VCaP (cell line): ENCODE measurements around the gene NUP205.
"Not testable (repeated sequence)": the region's sequence is repeated elsewhere in the genome, so short reads cannot be mapped to it uniquely, and the experiment has no call there.

ENCODE experiments used
- H3K27ac ChIP-seq: fragments of 450-650 bp; 2 replicates; pipeline ENCODE4 v1.5.1; 2017
- TF ChIP-seq, protein P1 (sequence below): fragments of 450-650 bp; conservative IDR thresholded peaks from 2 replicates; pipeline ENCODE4 v1.5.1; 2017; ENCODE audit warnings: mild to moderate bottlenecking, moderate library complexity

Gene NUP205

DNA sequence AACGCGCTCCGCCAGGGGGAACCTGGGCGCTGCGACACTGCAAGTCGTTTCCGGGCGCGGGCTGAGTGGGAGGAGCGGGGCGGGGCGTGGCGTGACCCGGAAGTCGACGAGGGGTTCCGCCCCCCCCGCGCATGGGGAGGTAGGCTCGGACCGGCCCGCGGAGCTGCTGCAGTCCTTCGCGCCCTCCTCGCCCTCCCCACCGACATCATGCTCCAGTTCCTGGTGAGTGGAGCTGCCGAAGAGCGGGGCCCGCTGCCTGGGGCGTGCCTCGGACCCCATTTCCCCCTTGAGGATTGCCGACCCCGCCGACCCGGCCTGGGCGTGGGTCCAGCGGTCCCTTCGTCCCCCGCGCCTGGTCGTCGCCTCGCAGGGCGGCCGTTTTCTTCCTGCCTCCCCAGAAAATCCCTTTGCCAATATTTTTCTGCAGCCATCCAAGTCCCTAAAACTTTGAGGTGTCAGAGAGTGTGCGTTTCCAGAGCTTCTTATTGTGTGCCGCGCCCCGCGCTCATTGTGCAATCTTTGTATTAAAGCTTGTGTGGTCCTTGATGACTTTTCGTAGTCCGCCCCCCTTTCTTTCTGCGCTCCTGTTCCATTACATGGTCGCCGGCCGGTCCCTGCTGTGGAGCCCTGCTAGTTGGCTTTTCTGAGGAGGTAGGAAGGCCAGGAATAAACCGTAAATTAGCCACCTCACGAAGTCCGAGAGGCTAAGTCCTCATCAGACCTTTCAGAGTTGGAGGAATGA lies 104.8 kb downstream of the NUP205 start, which contains the start of gene STMP1:
Gene STMP1, plus strand, starts transcription at position 142 of the 742 bp plus-strand sequence.
- TF ChIP-seq, protein P1, sequence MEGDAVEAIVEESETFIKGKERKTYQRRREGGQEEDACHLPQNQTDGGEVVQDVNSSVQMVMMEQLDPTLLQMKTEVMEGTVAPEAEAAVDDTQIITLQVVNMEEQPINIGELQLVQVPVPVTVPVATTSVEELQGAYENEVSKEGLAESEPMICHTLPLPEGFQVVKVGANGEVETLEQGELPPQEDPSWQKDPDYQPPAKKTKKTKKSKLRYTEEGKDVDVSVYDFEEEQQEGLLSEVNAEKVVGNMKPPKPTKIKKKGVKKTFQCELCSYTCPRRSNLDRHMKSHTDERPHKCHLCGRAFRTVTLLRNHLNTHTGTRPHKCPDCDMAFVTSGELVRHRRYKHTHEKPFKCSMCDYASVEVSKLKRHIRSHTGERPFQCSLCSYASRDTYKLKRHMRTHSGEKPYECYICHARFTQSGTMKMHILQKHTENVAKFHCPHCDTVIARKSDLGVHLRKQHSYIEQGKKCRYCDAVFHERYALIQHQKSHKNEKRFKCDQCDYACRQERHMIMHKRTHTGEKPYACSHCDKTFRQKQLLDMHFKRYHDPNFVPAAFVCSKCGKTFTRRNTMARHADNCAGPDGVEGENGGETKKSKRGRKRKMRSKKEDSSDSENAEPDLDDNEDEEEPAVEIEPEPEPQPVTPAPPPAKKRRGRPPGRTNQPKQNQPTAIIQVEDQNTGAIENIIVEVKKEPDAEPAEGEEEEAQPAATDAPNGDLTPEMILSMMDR: peak; percentile 86
- H3K27ac ChIP-seq: peak within 1 kb of the TSS; percentile 90

DNA sequence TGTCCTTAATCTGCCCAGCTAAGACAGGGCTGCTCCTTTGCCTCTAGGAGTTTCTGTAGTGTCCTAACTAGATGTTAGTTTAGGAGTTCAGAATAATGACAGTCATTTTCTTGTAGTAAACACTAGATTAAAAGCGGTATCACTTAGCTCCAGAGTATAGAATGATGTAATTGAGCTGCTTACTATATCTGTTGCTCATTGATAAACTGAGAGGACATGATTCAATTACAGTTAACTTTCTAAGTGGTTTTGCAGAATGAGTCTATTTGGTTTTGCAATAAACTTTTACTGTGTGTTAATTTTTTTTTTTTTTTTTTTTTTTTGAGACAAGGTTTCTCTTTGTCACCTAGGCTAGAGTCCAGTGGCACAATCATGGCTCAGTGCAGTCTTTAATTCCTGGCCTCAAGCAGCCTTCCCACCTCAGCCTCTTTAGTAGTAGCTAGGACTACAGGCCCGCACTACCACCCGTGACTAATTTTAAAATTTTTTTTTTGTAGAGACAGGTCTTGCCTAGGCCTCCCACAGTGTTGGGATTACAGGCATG lies 106.4 kb downstream of the NUP205 start:
- TF ChIP-seq, protein P1: no peak
- no peak overlapping the region for H3K27ac ChIP-seq

DNA sequence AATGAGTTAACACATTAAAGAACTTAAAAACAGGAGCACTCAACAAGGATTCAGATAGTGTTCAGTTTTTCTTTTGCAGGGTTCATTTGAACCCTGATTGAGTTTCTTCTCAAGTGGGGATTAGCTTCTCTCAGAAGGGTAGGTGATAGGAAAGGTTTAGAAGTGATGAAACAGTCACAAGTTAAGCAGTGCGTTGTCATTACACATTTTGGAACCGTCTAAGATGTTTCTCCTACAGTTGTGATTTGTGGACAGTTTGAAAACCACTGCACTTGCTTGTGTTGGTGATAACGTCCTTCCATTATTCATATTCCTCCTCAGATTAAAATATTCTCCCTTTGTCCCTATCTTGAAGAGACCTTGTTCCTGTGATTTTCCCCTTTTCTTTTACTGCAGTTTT lies 107.3 kb downstream of the NUP205 start:
- TF ChIP-seq, protein P1: no peak
- H3K27ac ChIP-seq: no peak overlapping the region

DNA sequence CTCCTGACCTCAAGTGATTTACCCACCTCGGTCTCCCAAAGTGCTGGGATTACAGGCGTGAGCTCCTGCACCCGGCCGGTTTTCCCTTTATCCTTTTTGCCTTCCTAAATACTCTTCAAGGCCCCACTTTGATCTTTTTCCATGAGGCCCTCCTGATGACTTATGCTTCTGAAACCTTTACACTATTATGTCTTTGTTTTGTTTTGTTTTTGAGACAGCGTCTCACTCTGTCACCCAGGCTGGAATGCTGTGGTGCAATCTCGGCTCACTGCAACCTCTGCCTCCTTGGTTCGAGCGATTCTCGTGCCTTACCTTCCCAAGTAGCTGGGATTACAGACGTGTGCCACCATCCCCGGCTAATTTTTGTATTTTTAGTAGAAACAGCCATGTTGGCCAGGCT lies 108.4 kb downstream of the NUP205 start:
- no peak overlapping the region for H3K27ac ChIP-seq
- TF ChIP-seq, protein P1: no peak

DNA sequence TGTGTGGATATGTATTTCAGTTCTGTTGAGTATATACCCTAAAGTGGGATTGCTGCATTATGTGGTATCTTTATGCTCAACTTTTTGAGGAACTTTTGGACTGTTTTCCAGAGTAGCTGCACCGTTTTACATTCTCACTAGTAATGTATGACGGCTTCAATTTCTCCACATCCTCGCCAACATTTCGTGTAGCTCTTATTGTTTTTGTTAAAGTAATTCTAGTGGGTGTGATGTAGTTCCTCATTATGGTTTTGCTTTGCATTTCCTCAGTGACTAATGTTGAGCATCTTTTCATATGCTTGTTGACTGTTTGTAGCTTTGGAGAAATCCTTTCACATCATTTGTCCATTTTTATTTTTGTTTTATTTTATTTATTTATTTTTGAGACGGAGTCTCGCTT lies 109.1 kb downstream of the NUP205 start:
- H3K27ac ChIP-seq: no peak overlapping the region
- TF ChIP-seq, protein P1: no peak

DNA sequence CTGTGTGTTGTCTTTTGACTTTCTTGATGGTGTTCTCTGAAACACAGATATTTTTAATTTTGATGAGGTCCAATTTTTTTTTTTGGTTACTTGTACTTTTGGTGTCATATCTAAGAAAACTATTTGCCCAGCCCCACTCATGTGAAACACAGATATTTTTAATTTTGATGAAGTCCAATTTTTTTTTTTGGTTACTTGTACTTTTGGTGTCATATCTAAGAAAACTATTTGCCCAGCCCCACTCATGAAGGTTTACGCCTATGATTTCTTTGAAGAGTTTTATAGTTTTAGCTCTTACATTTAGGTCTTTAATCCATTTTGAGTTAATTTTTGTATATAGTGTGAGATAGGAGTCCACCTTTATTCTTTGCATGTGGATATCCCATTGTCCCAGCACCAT lies 109.9 kb downstream of the NUP205 start:
- not testable (repeated sequence) for H3K27ac ChIP-seq

DNA sequence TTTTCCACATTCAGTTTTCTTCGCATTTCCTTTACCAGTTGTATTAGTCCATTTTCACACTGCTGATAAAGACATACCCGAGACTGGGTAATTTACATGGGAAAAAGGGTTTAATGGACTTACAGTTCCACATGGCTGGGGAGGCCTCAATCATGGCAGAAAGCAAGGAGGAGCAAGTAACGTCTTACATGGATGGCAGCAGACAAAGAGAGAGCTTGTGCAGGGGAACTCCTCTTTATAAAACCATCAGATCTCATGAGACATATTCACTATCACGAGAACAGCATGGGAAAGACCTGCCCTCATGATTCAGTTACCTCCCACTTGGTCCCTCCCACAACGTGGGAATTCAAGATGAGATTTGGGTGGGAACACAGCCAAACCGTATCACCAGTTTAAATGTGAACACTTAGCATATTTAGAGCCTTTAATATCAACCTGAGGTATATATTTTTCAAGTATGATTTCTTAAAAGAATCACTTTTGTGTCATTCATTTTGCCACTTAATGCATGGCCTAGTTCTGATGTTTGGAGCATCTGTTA lies 111.2 kb downstream of the NUP205 start:
- H3K27ac ChIP-seq: not testable (repeated sequence)

DNA sequence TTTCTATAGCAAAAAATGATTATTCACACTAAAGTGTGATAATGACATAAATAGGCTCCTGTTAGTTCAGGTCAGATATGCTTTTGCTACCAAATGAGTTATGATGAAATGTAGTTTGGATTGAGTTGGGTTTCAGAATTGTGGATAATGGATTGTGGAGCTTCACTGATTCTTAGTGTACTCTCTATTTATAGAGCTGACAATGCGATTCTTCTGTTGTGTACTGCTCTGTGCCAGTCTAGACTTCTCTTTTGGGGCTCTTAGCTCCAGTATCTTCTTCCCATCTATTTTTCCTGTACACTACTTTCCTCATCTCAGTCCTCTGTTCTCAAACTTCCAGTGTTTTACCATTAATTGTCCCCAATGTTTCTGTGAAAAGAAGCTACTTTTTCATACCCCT lies 112.1 kb downstream of the NUP205 start:
- TF ChIP-seq, protein P1: no peak
- H3K27ac ChIP-seq: no peak overlapping the region
